Measurements from ENCODE around the gene ARHGAP6. TPM values are rescaled to one million over a fixed set of nuclear protein-coding genes. Genes with fewer than 3 reads are reported as not detected.

Gene ARHGAP6
- total and polyA plus RNA-seq, 4 donors: 6.0 to 18.2 (median 12.3) TPM

DNA sequence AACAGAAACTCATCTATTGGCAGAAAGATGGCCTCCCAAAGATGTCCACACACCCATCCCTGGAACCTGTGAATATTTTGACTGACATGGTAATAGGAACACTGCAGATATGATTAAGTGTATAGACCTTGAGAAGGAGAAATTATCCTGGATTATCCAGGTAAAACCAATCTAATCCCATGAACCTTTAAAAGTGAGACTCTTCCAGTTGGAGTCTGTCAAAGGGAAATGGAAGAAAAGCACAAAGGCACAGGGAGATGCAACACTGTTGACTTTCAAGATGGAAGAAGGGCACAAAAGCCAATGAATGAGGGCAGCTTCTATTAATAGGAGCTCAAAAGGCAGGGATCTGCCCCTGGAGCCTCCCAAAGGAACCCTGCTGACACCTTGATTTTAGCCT, 289.6 kb downstream of the ARHGAP6 start:
- H3K27me3 ChIP-seq (ENCODE audit: control insufficient read depth in 3 of 3, insufficient read depth in 3 of 3, low read length in 2 of 3): peaks cover 0 to 5% (median 0%) of the 10 kb centered on the region in 3 donors
- TF ChIP-seq, protein P1, sequence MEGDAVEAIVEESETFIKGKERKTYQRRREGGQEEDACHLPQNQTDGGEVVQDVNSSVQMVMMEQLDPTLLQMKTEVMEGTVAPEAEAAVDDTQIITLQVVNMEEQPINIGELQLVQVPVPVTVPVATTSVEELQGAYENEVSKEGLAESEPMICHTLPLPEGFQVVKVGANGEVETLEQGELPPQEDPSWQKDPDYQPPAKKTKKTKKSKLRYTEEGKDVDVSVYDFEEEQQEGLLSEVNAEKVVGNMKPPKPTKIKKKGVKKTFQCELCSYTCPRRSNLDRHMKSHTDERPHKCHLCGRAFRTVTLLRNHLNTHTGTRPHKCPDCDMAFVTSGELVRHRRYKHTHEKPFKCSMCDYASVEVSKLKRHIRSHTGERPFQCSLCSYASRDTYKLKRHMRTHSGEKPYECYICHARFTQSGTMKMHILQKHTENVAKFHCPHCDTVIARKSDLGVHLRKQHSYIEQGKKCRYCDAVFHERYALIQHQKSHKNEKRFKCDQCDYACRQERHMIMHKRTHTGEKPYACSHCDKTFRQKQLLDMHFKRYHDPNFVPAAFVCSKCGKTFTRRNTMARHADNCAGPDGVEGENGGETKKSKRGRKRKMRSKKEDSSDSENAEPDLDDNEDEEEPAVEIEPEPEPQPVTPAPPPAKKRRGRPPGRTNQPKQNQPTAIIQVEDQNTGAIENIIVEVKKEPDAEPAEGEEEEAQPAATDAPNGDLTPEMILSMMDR (IDR thresholded peaks at IDR 0.05; ENCODE audit: control extremely low read depth, extremely low read depth): no peak
- peaks cover 0 to 3% (median 0%) of the 10 kb centered on the region in 4 donors for H3K9me3 ChIP-seq (ENCODE audit: control insufficient read depth in 4 of 4, insufficient read depth in 3 of 4, low read length in 3 of 4)
- no peak overlapping the region for H3K4me3 ChIP-seq
- H3K36me3 ChIP-seq (ENCODE audit: control insufficient read depth in 4 of 4, insufficient read depth in 4 of 4, low read length in 4 of 4): no peaks in the 10 kb centered on the region
- no peak for ATAC-seq (ENCODE audit: insufficient read depth, low FRiP score)
- peaks cover 0 to 2% (median 0%) of the 10 kb centered on the region in 5 donors for H3K4me1 ChIP-seq (ENCODE audit: control insufficient read depth in 5 of 5, insufficient read depth in 5 of 5, low read length in 5 of 5)
- H3K9ac ChIP-seq (ENCODE audit: insufficient read depth in 1 of 2, low read length in 2 of 2): no peak overlapping the region
- no peak for DNase-seq
- no peak overlapping the region for H3K27ac ChIP-seq (ENCODE audit: low read depth in 1 of 2, low read length in 1 of 2)

- WGBS, 2 donors: 12 to 52% methylated on average over 1 of the region's 1 CpG
- Histone ChIP-seq H3K9me3 (ENCODE audit: control insufficient read depth in 4 of 4, insufficient read depth in 3 of 4, low read length in 3 of 4) (peaks cover 0 to 3% (median 1%) of the 10 kb centered on the region in 4 donors), H3K27me3 (ENCODE audit: control insufficient read depth in 3 of 3, insufficient read depth in 3 of 3, low read length in 2 of 3) (peaks cover 0 to 9% (median 0%) of the 10 kb centered on the region in 3 donors), H3K27ac (ENCODE audit: low read depth in 1 of 2, low read length in 1 of 2) (no peak overlapping the region), H3K9ac (ENCODE audit: insufficient read depth in 1 of 2, low read length in 2 of 2) (no peak overlapping the region), H3K36me3 (ENCODE audit: control insufficient read depth in 4 of 4, insufficient read depth in 4 of 4, low read length in 4 of 4) (no peaks in the 10 kb centered on the region), H3K4me1 (ENCODE audit: control insufficient read depth in 5 of 5, insufficient read depth in 5 of 5, low read length in 5 of 5) (peaks cover 0 to 2% (median 0%) of the 10 kb centered on the region in 5 donors), H3K4me3 (no peak overlapping the region)
- ATAC-seq (ENCODE audit: insufficient read depth, low FRiP score): no peak
- DNase-seq: no peak
- TF ChIP-seq, protein P1 (IDR thresholded peaks at IDR 0.05; ENCODE audit: control extremely low read depth, extremely low read depth): no peak
Observed at GRCh38 chrX:11375614-11376119, 290.1 kb downstream of the ARHGAP6 start.

GRCh38 chrX:11374570-11374969, 291.1 kb downstream of the ARHGAP6 start:
- TF ChIP-seq, protein P1 (IDR thresholded peaks at IDR 0.05; ENCODE audit: control extremely low read depth, extremely low read depth): no peak
- Histone ChIP-seq H3K4me1 (ENCODE audit: control insufficient read depth in 5 of 5, insufficient read depth in 5 of 5, low read length in 5 of 5) (no peaks in the 10 kb centered on the region), H3K9ac (ENCODE audit: insufficient read depth in 1 of 2, low read length in 2 of 2) (no peak overlapping the region), H3K4me3 (no peak overlapping the region), H3K36me3 (ENCODE audit: control insufficient read depth in 4 of 4, insufficient read depth in 4 of 4, low read length in 4 of 4) (no peaks in the 10 kb centered on the region), H3K27ac (ENCODE audit: low read depth in 1 of 2, low read length in 1 of 2) (no peak overlapping the region), H3K27me3 (ENCODE audit: control insufficient read depth in 3 of 3, insufficient read depth in 3 of 3, low read length in 2 of 3) (peaks cover 0 to 9% (median 0%) of the 10 kb centered on the region in 3 donors), H3K9me3 (ENCODE audit: control insufficient read depth in 4 of 4, insufficient read depth in 3 of 4, low read length in 3 of 4) (peaks cover 0 to 3% (median 1%) of the 10 kb centered on the region in 4 donors)
- DNase-seq (no peak), ATAC-seq (ENCODE audit: insufficient read depth, low FRiP score) (no peak)
- 58 to 70% methylated on average over 2 of the region's 2 CpGs for WGBS, 2 donors

- no peak for ATAC-seq (ENCODE audit: insufficient read depth, low FRiP score)
- Histone ChIP-seq H3K4me3 (no peak overlapping the region), H3K9ac (ENCODE audit: insufficient read depth in 1 of 2, low read length in 2 of 2) (no peak overlapping the region), H3K4me1 (ENCODE audit: control insufficient read depth in 5 of 5, insufficient read depth in 5 of 5, low read length in 5 of 5) (no peaks in the 10 kb centered on the region), H3K27ac (ENCODE audit: low read depth in 1 of 2, low read length in 1 of 2) (no peak overlapping the region), H3K27me3 (ENCODE audit: control insufficient read depth in 3 of 3, insufficient read depth in 3 of 3, low read length in 2 of 3) (peaks cover 0 to 9% (median 0%) of the 10 kb centered on the region in 3 donors), H3K9me3 (ENCODE audit: control insufficient read depth in 4 of 4, insufficient read depth in 3 of 4, low read length in 3 of 4) (peaks cover 0 to 2% (median 0%) of the 10 kb centered on the region in 4 donors), H3K36me3 (ENCODE audit: control insufficient read depth in 4 of 4, insufficient read depth in 4 of 4, low read length in 4 of 4) (no peaks in the 10 kb centered on the region)
- TF ChIP-seq, protein P1 (IDR thresholded peaks at IDR 0.05; ENCODE audit: control extremely low read depth, extremely low read depth): no peak
- DNase-seq: no peak
Observed at GRCh38 chrX:11371106-11371505, 294.6 kb downstream of the ARHGAP6 start.

Data from lung (tissue), 12 donors.